ENCODE results near the gene ZMYM4.
"Not testable (repeated sequence)": the region's sequence is repeated elsewhere in the genome, so short reads cannot be mapped to it uniquely, and the experiment has no call there.

The ZMYM4 gene

GRCh38 chr1:35461966-35462651, 193.6 kb downstream of the ZMYM4 start:
- DNase-seq: no peak

GRCh38 chr1:35463232-35463631, 194.7 kb downstream of the ZMYM4 start:
- DNase-seq: no peak

GRCh38 chr1:35463749-35464148, 195.2 kb downstream of the ZMYM4 start:
- DNase-seq: not testable (repeated sequence)

- no peak for DNase-seq
Measured at GRCh38 chr1:35466120-35466519, 197.6 kb downstream of the ZMYM4 start.

- DNase-seq: no peak
Measured at GRCh38 chr1:35470977-35471613, 202.6 kb downstream of the ZMYM4 start.

Measured in NCI-H1092 treated with DMSO at 0.1 percent for 48 hours (cell line).